ENCODE data around the gene ALKBH4.
"Not testable (repeated sequence)": the region's sequence is repeated elsewhere in the genome, so short reads cannot be mapped to it uniquely, and the experiment has no call there.

The ALKBH4 gene

DNA sequence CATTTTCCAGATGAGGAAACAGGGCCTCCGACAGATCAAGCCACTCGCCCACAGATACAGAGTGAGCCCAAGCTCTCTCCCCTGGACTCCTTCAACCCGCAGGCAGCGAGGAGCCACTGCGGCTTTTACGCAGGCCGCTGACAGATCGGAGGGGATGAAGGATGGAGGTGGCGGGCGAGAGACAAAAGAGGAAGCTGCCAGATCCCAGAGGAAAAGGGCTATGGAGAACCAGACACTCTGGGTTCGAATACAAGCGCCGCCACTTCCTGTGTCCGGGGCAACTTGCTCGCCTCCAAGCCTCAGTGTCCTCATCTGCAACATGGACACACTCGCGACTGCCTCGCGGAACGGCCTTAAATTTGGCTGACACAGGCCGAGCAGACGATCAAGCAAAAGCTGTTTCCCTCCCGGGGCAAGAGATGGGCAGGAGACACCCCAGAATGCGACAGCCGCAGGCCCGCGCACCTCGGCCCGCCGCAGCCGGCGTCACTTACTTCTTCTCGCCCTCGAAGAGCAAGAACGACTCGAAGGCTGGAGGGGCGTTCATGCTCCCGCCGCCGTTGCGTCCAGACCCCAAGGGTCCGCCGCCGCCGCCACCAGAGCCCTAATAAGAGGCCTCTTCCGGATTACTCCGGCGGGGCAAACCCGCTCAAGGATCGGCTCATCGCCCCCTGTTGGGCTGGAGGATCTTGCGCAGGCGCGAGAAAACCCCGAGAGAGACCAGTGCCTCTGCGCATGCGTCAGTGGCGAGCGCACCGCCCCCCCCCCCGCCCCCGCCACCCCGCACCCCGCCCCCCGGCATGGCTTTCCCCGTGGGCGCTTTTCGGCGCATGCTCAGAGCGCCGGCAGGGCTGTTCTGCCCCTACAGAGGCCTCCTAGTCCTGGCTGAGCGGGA, 13.9 kb upstream of the ALKBH4 start, which contains the start of gene POLR2J:
POLR2J (minus strand) TSS at position 609 of the 895 bp plus-strand sequence; CDS start at position 547, 62 bp downstream.
- DNase-seq (ENCODE audit: low spot score) = not testable (repeated sequence)

GRCh38 chr7:102474736-102475435, 10.2 kb upstream of the ALKBH4 start:
- DNase-seq (ENCODE audit: low spot score) = not testable (repeated sequence)

- not testable (repeated sequence) for DNase-seq (ENCODE audit: low spot score)
Measured at GRCh38 chr7:102474116-102474515, 9.5 kb upstream of the ALKBH4 start.

DNA sequence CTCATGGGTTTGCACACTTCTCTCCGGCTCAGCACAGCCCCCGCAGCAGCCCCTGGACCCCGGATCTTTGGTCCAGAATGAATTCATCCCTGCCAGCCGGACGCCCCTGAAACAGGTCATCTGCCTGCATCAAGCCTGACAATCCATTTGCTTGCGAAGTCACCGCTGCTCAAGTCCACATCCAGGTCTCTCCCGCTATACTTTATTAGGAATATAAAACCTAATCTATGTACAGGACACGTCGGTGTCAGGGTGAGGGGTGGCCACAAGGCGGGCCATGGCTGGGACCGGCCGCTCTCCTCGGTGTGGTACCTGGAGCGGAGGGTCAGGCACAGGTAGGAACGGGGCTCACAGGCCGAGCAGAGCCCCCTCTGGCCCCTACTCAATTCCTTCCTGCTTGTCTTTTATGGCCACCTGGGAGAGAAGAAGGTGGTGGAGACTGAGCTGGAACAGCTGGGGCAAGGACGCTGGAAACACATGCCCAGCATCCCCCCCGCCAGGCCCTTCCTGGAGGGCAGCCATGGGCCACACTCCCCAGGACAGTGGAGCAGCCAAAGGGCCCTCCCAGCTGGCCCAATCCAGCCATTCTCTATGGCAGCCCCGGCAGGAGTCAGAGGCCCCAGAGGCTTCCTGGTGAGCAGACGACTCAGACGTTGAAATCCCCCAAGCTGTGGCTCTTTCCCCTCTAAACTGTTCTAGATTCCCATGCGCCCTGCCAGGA, 8.8 kb upstream of the ALKBH4 start:
- DNase-seq (ENCODE audit: low spot score) = no peak

GRCh38 chr7:102472126-102473041, 7.7 kb upstream of the ALKBH4 start:
- no peak for DNase-seq (ENCODE audit: low spot score)

- DNase-seq (ENCODE audit: low spot score) = no peak
Measured at GRCh38 chr7:102471791-102472125, 7.1 kb upstream of the ALKBH4 start.

DNA sequence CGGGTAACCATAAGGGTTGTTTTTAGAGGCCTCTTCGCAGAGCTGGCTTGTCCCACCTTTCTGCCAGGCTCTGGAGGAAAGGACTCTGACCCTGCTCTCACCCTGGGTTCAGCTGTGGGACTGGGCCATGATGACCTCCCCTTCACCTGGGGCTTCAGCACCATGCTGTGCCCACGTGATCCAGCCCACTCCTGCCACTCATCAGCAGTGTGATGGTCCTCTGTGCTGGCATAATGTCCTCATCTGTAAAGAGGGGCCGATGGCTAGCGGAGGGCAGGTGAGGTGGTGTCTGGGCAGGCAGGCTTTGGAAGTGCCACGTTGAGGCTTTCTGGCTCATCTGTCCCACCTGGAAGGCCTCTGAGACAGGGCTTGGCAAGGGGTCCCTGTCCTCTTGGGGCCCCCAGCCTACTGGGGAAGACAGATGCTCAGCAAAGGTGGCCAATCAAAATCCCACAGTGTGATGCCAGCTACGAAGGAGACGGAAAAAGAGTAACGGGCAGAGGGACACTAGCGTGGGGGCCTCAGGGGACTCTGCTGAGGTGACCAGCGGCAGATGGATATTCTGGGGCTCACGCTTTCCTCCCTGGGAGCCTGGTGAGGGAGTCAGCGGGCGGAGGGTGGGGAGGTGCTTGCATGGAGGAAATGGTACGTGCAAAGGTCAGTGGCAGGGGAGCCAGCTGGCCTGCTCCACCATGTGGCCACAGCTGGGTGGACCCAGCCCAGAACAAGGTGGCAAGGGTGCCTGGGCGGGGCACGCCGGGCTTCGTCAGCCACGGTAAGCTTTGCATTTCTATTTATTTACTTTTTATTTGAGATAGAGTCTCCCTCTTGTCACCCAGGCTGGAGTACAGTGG, 5.5 kb upstream of the ALKBH4 start:
- no peak for DNase-seq (ENCODE audit: low spot score)

DNA sequence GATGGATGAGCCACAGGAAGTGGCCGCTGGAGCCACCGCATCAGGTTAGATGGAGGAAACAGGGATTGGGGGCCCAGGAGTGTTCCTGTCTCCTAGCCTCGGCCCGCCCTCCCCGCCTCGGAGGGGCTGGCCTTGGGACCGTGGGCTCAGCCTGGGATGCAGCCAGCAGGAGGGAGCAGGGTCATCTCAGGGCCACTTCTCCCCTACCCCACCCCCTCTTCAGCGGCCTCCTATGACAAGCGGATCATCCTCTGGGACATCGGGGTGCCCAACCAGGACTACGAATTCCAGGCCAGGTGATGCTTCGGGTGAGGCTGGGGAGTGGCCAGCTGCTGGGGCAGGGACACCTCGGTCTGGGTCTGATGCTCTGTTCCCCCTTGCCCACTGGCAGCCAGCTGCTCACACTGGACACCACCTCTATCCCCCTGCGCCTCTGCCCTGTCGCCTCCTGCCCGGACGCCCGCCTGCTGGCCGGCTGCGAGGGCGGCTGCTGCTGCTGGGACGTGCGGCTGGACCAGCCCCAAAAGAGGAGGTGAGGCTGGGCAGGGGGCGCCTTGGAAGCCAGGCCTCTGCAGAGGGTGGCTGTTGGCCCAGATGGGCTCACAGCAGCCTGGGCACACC, 4.8 kb upstream of the ALKBH4 start:
- DNase-seq (ENCODE audit: low spot score) = no peak

DNA sequence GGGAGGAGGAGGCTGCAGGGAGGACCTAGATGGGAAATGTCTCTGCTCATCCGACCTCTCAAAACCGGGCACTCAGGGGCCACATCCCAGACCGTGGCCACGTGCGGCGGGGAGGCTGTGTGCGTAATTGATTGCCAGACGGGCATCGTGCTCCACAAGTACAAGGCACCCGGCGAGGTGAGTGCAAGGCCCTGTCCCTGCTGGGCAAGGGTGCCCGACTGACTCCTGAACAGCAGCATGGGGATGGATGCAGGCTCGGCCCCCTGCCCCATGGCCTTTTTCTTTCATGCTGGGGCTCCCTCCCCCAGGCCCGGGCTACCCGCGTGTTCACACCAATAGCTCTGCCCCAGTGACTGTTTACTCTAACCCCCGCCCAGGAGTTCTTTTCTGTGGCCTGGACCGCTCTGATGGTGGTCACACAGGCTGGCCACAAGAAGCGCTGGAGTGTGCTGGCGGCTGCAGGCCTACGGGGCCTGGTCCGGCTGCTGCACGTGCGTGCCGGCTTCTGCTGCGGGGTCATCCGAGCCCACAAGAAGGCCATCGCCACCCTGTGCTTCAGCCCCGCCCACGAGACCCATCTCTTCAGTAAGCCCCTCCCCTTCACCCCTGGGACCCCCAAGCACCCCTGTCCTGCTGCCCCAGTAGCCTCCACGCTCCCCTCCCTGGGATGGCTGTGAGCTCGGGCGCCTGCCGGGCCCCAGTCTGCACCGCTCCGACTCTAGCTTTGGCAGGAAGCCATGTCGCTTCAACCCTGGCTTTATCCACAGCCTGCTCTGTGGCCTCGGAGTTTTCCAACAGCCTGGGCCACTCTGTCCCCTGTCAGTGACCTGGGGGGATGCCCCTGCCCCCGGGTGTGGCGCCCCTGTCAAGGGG, 4.1 kb upstream of the ALKBH4 start:
- DNase-seq (ENCODE audit: low spot score) = no peak

DNA sequence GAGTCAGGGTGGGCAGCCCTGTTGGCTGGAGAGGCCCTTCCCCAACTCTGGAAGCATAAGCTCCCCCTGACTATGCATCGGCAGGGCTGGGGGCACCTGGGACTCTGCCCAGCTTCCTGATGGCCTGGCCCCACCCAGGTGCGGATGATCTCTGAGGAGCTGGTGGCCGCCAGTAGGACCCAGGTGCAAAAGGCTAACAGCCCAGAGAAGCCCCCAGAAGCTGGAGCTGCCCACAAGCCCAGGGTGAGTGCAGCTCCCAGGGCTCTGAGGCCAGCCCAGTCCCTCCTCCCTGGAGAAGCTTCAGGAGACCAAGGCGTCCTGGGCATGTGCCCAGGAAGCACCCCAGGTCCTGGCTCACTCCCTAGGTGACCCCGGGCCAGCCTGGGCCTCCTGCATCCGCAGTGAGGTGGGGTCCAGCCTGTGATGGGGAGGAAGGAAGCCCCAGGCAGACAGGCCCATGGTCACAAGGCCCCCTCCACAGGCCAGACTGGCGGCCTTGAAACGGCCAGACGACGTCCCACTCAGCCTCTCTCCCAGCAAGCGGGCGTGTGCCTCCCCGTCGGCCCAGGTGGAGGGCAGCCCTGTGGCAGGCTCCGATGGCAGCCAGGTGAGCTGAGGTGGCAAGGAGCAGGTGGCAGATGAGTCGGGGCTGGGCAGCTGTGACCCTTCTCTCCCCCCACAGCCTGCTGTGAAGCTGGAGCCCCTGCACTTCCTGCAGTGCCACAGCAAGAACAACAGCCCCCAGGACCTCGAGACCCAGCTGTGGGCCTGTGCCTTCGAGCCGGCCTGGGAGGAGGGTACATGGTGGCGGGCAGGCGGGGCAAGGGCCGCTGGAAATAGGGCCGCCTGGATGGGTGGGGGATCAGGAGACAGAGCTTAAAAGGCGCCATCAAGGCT, 3.2 kb upstream of the ALKBH4 start:
- no peak for DNase-seq (ENCODE audit: low spot score)

DNA sequence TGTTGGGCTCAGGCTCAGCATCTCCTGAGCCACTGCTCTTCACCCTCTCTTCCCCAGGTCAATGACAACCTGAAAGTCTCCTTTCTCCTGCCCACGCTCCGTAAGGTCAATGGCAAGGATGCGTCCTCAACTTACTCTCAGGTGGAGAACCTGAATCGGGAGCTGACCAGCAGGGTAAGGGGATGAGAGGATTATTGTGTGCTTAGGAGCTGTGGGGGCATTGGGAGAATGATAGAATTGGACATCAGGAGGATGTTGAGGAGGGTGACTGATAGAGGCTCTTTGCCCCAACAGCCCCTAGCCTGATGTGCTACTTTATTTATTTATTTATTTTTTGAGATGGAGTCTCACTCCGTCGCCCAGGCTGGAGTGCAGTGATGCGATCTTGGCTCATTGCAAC, 1.4 kb upstream of the ALKBH4 start:
- DNase-seq (ENCODE audit: low spot score) = no peak

GRCh38 chr7:102463841-102464576, 654 bp downstream of the ALKBH4 start:
- DNase-seq (ENCODE audit: low spot score) = no peak

DNA sequence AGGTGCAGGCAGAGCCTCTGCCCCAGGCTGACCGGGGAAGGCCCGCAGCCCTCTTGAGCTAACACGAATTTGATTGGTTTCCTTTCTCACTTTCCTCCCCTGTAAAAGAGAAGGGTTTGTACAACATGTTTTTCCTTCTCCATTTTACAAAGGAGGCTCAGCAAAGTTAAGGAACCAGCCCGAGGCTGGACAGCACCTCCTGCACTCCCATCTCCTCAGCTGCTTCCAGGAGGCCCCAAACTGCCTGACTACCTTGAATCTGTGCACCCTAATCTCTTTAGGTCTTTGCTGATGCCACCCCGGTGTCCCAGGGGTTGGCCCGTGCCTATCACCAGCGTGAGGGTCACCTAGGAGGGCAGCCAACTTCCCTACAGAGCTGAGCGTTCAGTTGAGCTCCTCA, 4.2 kb downstream of the ALKBH4 start:
- DNase-seq (ENCODE audit: low spot score) = no peak

- DNase-seq (ENCODE audit: low spot score) = no peak
Measured at GRCh38 chr7:102459221-102459844, 5.3 kb downstream of the ALKBH4 start.

- no peak for DNase-seq (ENCODE audit: low spot score)
Measured at GRCh38 chr7:102457352-102457924, 7.2 kb downstream of the ALKBH4 start.

DNA sequence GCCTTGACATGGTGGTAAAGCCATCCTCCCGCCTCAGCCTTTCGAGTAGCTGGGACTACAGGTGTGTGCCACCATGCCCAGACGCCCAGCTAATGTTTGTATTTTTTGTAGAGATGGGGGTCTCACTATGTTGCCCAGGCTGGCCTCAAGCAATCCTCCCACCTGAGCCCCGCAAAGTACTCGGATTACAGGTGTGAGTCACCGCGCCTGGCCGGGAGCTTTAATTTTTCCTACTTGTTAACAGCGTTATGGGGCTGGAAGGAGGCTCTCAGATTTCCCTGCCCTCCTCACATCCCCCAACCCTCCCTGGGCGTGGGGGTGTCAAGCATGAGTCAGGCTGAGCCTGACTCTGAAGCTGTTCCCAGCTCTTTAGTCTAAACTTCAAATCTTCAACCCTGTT, 8.3 kb downstream of the ALKBH4 start:
- no peak for DNase-seq (ENCODE audit: low spot score)

DNA sequence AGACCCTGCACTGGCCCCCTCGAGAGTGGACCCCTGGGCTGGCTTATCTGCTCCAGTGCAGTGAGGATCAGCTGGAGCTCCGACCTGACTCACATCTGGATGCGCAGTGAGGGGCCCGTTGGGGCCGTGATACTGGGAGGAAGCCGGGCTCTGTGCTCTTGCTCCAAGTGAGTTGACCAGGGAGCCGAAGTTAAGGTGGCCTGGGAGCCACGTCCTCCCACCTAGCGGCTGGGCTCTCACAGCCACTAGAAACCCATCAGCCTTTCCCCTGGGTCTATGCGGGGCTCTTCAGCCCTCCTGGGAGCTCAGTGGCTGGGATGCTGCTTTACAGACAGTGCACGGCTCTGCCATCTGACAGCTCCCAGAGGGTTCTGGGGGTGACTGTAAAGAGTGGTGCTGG, 9.1 kb downstream of the ALKBH4 start:
- DNase-seq (ENCODE audit: low spot score) = no peak
